ENCODE data around the gene WASHC2A. TPM values are rescaled to one million over a fixed set of nuclear protein-coding genes. Genes with fewer than 3 reads are reported as not detected.
"Not testable (repeated sequence)": the region's sequence is repeated elsewhere in the genome, so short reads cannot be mapped to it uniquely, and the experiment has no call there.

Gene WASHC2A
- polyA plus RNA-seq, 2 donors = 10.9 to 12.9 TPM

- H3K36me3 ChIP-seq (ENCODE audit: control insufficient read depth in 2 of 2, insufficient read depth in 2 of 2, low read length in 1 of 2); H3K4me1 ChIP-seq (ENCODE audit: control insufficient read depth in 2 of 2, insufficient read depth in 2 of 2, low read length in 1 of 2); H3K4me3 ChIP-seq (ENCODE audit: low read depth in 1 of 2, low read length in 2 of 2); H3K27ac ChIP-seq (ENCODE audit: low read depth in 2 of 2, low read length in 1 of 2); H3K9me3 ChIP-seq (ENCODE audit: control insufficient read depth in 2 of 2, insufficient read depth in 1 of 2, low read depth in 1 of 2, low read length in 1 of 2); H3K27me3 ChIP-seq (ENCODE audit: control insufficient read depth in 1 of 2, insufficient read depth in 2 of 2, low read length in 2 of 2): not testable (repeated sequence)
- WGBS, 2 donors = 86 to 87% methylated on average over 9 of the region's 9 CpGs
Observed at GRCh38 chr10:50101139-50101582, 33.4 kb downstream of the WASHC2A start.

GRCh38 chr10:50101747-50102146, 34.0 kb downstream of the WASHC2A start:
- H3K27me3 ChIP-seq (ENCODE audit: control insufficient read depth in 1 of 2, insufficient read depth in 2 of 2, low read length in 2 of 2); H3K4me1 ChIP-seq (ENCODE audit: control insufficient read depth in 2 of 2, insufficient read depth in 2 of 2, low read length in 1 of 2); H3K4me3 ChIP-seq (ENCODE audit: low read depth in 1 of 2, low read length in 2 of 2); H3K9me3 ChIP-seq (ENCODE audit: control insufficient read depth in 2 of 2, insufficient read depth in 1 of 2, low read depth in 1 of 2, low read length in 1 of 2); H3K27ac ChIP-seq (ENCODE audit: low read depth in 2 of 2, low read length in 1 of 2); H3K36me3 ChIP-seq (ENCODE audit: control insufficient read depth in 2 of 2, insufficient read depth in 2 of 2, low read length in 1 of 2): not testable (repeated sequence)
- WGBS, 2 donors = 92 to 98% methylated on average over 3 of the region's 3 CpGs

- not testable (repeated sequence) for H3K27ac ChIP-seq (ENCODE audit: low read depth in 2 of 2, low read length in 1 of 2); H3K4me3 ChIP-seq (ENCODE audit: low read depth in 1 of 2, low read length in 2 of 2); H3K36me3 ChIP-seq (ENCODE audit: control insufficient read depth in 2 of 2, insufficient read depth in 2 of 2, low read length in 1 of 2); H3K27me3 ChIP-seq (ENCODE audit: control insufficient read depth in 1 of 2, insufficient read depth in 2 of 2, low read length in 2 of 2); H3K4me1 ChIP-seq (ENCODE audit: control insufficient read depth in 2 of 2, insufficient read depth in 2 of 2, low read length in 1 of 2); H3K9me3 ChIP-seq (ENCODE audit: control insufficient read depth in 2 of 2, insufficient read depth in 1 of 2, low read depth in 1 of 2, low read length in 1 of 2)
- 88 to 91% methylated on average over 3 of the region's 5 CpGs for WGBS, 2 donors
Observed at GRCh38 chr10:50102267-50102666, 34.5 kb downstream of the WASHC2A start.

- H3K4me1 ChIP-seq (ENCODE audit: control insufficient read depth in 2 of 2, insufficient read depth in 2 of 2, low read length in 1 of 2); H3K4me3 ChIP-seq (ENCODE audit: low read depth in 1 of 2, low read length in 2 of 2); H3K36me3 ChIP-seq (ENCODE audit: control insufficient read depth in 2 of 2, insufficient read depth in 2 of 2, low read length in 1 of 2); H3K9me3 ChIP-seq (ENCODE audit: control insufficient read depth in 2 of 2, insufficient read depth in 1 of 2, low read depth in 1 of 2, low read length in 1 of 2); H3K27me3 ChIP-seq (ENCODE audit: control insufficient read depth in 1 of 2, insufficient read depth in 2 of 2, low read length in 2 of 2); H3K27ac ChIP-seq (ENCODE audit: low read depth in 2 of 2, low read length in 1 of 2): not testable (repeated sequence)
- WGBS, 2 donors = 88 to 94% methylated on average over 6 of the region's 7 CpGs
Observed at GRCh38 chr10:50108999-50109698, 41.4 kb downstream of the WASHC2A start.

- H3K4me1 ChIP-seq (ENCODE audit: control insufficient read depth in 2 of 2, insufficient read depth in 2 of 2, low read length in 1 of 2); H3K36me3 ChIP-seq (ENCODE audit: control insufficient read depth in 2 of 2, insufficient read depth in 2 of 2, low read length in 1 of 2); H3K27me3 ChIP-seq (ENCODE audit: control insufficient read depth in 1 of 2, insufficient read depth in 2 of 2, low read length in 2 of 2); H3K4me3 ChIP-seq (ENCODE audit: low read depth in 1 of 2, low read length in 2 of 2); H3K9me3 ChIP-seq (ENCODE audit: control insufficient read depth in 2 of 2, insufficient read depth in 1 of 2, low read depth in 1 of 2, low read length in 1 of 2); H3K27ac ChIP-seq (ENCODE audit: low read depth in 2 of 2, low read length in 1 of 2): not testable (repeated sequence)
- 93 to 96% methylated on average over 6 to 7 of the region's 9 CpGs for WGBS, 2 donors
Observed at GRCh38 chr10:50112419-50113112, 44.8 kb downstream of the WASHC2A start.

GRCh38 chr10:50126765-50127164, 59.0 kb downstream of the WASHC2A start:
- WGBS, 2 donors = 90% methylated on average over 2 of the region's 2 CpGs
- H3K36me3 ChIP-seq (ENCODE audit: control insufficient read depth in 2 of 2, insufficient read depth in 2 of 2, low read length in 1 of 2); H3K4me1 ChIP-seq (ENCODE audit: control insufficient read depth in 2 of 2, insufficient read depth in 2 of 2, low read length in 1 of 2); H3K27ac ChIP-seq (ENCODE audit: low read depth in 2 of 2, low read length in 1 of 2); H3K27me3 ChIP-seq (ENCODE audit: control insufficient read depth in 1 of 2, insufficient read depth in 2 of 2, low read length in 2 of 2); H3K4me3 ChIP-seq (ENCODE audit: low read depth in 1 of 2, low read length in 2 of 2); H3K9me3 ChIP-seq (ENCODE audit: control insufficient read depth in 2 of 2, insufficient read depth in 1 of 2, low read depth in 1 of 2, low read length in 1 of 2): not testable (repeated sequence)

- H3K27ac ChIP-seq (ENCODE audit: low read depth in 2 of 2, low read length in 1 of 2); H3K36me3 ChIP-seq (ENCODE audit: control insufficient read depth in 2 of 2, insufficient read depth in 2 of 2, low read length in 1 of 2); H3K4me1 ChIP-seq (ENCODE audit: control insufficient read depth in 2 of 2, insufficient read depth in 2 of 2, low read length in 1 of 2); H3K27me3 ChIP-seq (ENCODE audit: control insufficient read depth in 1 of 2, insufficient read depth in 2 of 2, low read length in 2 of 2); H3K4me3 ChIP-seq (ENCODE audit: low read depth in 1 of 2, low read length in 2 of 2); H3K9me3 ChIP-seq (ENCODE audit: control insufficient read depth in 2 of 2, insufficient read depth in 1 of 2, low read depth in 1 of 2, low read length in 1 of 2): not testable (repeated sequence)
- WGBS, 2 donors = 47 to 73% methylated on average over 1 to 2 of the region's 5 CpGs
Observed at GRCh38 chr10:50127770-50128292, 60.1 kb downstream of the WASHC2A start.

- not testable (repeated sequence) for H3K4me1 ChIP-seq (ENCODE audit: control insufficient read depth in 2 of 2, insufficient read depth in 2 of 2, low read length in 1 of 2); H3K36me3 ChIP-seq (ENCODE audit: control insufficient read depth in 2 of 2, insufficient read depth in 2 of 2, low read length in 1 of 2); H3K27ac ChIP-seq (ENCODE audit: low read depth in 2 of 2, low read length in 1 of 2); H3K4me3 ChIP-seq (ENCODE audit: low read depth in 1 of 2, low read length in 2 of 2); H3K27me3 ChIP-seq (ENCODE audit: control insufficient read depth in 1 of 2, insufficient read depth in 2 of 2, low read length in 2 of 2); H3K9me3 ChIP-seq (ENCODE audit: control insufficient read depth in 2 of 2, insufficient read depth in 1 of 2, low read depth in 1 of 2, low read length in 1 of 2)
- 56 to 72% methylated on average over 7 to 8 of the region's 8 CpGs for WGBS, 2 donors
Observed at GRCh38 chr10:50131245-50131965, 63.7 kb downstream of the WASHC2A start.

GRCh38 chr10:50132322-50132721, 64.6 kb downstream of the WASHC2A start:
- H3K4me1 ChIP-seq (ENCODE audit: control insufficient read depth in 2 of 2, insufficient read depth in 2 of 2, low read length in 1 of 2); H3K36me3 ChIP-seq (ENCODE audit: control insufficient read depth in 2 of 2, insufficient read depth in 2 of 2, low read length in 1 of 2); H3K4me3 ChIP-seq (ENCODE audit: low read depth in 1 of 2, low read length in 2 of 2); H3K27me3 ChIP-seq (ENCODE audit: control insufficient read depth in 1 of 2, insufficient read depth in 2 of 2, low read length in 2 of 2); H3K9me3 ChIP-seq (ENCODE audit: control insufficient read depth in 2 of 2, insufficient read depth in 1 of 2, low read depth in 1 of 2, low read length in 1 of 2); H3K27ac ChIP-seq (ENCODE audit: low read depth in 2 of 2, low read length in 1 of 2): not testable (repeated sequence)
- 93 to 94% methylated on average over 6 of the region's 6 CpGs for WGBS, 2 donors

All from esophagus (tissue), 2 donors.